HS-27A (cell line): ENCODE measurements around the gene ATOH7.
A peak's percentile ranks its signal among the peaks of the same experiment; 100 is the strongest.
"Not testable (repeated sequence)": the region's sequence is repeated elsewhere in the genome, so short reads cannot be mapped to it uniquely, and the experiment has no call there.

ENCODE experiments used
- DNase-seq: peaks from one replicate; pipeline ENCODE4 v3.0.0-alpha.2; 2012; ENCODE audit warnings: low read depth, missing footprints

ATOH7 gene

GRCh38 chr10:68235581-68235980 lies 3.7 kb upstream of the ATOH7 start:
- no peak for DNase-seq

DNA sequence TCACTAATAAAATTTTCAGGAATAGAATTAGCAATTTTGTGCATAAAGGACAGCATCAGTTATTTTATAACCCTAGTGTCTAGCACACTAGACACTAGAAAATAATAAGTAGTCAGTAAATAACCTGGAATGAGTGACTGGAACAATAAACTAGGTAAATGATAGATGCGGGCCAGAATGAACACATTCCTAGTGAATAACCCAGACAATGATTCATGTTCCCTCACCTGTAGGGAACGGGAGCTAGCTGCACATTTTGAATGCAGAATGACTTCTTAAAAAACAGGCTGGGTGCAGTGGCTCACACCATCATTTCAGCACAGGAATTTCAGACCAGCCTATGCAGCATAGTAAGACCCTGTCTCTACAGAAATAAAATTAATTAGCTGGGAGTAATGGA lies 3.2 kb upstream of the ATOH7 start:
- DNase-seq, result no peak

DNA sequence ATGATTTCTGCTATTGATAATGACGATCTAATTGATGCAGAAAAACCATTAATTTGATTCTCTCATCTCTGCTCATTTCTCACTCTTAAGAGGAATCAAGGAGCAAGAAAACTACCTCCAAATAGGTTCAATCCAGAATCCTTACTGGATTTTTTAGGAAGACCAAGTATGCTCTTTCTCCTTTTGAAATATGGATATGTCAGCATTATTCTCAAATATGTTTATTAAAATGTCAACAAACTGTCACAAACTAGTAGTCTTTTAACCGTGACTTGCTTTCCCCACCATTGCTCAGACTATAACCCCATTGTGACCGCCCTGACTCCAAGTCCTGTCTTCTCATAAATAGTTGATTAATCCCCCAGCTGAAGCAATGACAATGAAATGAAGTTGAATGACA lies 1.1 kb upstream of the ATOH7 start:
- DNase-seq, result no peak

DNA sequence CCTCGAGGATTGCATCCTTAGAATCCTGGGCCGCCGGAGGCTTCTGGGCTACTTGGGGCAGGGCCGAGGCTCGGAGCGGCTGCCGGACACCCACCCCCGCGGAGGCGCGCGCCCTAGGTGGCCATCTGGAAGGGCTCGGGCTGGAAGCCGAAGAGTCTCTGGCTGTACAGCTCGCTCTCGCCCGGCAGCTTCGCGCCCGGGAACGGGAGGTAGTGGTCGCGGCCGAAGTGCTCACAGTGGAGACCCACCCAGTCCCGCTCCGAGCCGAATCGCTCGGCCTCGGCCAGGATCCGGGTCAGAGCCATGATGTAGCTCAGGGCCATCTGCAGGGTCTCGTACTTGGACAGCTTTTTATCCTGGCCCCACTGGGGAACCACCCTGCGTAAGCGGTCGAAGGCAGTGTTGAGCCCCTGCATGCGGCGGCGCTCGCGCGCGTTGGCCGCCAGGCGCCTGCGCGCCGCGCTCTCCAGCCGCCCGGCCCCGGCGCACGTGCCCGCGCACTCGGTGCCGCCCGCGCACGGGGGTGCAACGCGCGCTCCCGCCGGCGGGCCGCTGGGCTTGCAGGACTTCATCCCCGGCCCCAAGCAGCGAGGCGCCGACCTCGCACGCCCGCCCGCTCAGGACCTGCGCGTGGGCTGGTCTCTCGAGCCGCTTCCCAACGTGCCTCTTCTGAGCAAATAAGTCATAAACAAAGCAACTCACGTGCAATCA lies 652 bp downstream of the ATOH7 start:
- peak; percentile 46 for DNase-seq

- no peak for DNase-seq
These were observed 1.6 kb downstream of the ATOH7 start for GRCh38 chr10:68230268-68230667.

DNA sequence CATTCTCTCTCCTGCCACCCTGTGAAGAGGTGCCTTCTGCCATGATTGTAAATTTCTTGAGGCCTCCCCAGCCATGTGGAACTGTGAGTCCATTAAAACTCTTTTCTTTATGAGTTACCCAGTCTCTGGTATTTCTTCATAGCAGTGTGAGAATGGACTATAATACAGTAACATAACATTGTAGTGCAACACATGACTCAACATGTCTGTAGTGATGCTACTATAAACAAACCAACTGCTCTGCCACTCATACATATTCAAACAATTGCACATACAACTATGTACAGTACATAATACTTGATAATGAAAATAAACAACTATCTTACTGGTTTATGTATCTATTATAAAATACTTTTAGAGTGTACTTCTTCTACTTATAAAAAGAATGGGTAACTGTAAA lies 7.1 kb downstream of the ATOH7 start:
- no peak for DNase-seq

- DNase-seq, result no peak
These were observed 8.3 kb downstream of the ATOH7 start for GRCh38 chr10:68223535-68224165.

DNA sequence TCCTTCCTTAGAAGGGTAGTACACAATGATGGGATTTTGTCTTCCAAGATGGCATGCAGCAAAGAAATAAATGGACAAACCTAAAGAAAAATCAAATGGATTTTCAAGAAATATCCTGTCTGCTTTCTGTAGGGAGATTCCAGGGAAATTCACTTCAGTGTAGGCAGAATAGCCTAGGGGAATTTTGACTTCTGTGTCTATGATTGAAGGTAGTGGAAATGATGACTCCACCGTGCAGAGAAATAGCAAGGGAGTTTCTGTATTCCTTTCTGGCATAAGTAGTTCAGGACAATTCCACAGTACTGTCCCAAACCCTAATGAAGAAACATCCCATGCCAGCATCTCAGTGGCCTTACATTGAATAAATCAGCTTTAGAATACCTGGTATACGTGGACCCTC lies 9.5 kb downstream of the ATOH7 start:
- DNase-seq, result no peak

DNA sequence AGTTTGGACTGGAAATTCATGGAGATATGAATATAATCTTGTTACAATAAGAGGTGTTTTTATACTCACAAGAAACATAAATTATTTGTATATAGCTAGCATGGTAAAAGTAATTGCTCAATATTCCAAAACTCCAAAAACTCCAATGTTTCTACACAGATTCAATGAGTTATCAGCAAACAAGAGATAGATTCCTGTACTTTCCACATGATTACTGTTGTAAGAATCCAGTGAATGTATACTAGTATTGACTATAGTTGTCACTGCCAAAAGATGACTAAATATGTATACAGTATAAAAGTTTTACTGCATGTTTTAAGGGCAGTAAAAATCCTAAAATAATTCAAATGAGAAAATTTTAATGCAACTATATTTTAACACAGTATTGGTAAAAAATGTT lies 10.7 kb downstream of the ATOH7 start:
- DNase-seq, result no peak

DNA sequence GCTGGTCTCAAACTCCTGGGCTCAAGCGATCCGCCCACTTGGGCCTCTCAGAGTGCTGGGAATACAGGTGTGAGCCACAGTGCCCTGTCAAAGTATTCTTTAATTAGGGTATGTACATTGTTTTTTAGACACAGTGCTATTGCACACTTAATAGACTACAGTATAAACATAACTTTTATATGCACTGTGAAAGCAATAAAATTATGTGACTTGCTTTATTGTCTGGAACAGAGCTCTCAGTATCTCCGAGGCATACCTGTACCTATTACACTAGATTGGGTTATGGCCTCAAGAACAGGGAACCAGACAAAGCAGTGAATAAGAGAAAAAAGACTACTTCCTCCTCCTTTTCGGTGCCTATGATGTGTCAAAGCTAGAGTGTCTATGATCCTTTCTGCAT lies 13.1 kb downstream of the ATOH7 start:
- DNase-seq, result no peak

- DNase-seq, result no peak
These were observed 19.1 kb downstream of the ATOH7 start for GRCh38 chr10:68212721-68213352.

- DNase-seq, result no peak
These were observed 20.2 kb downstream of the ATOH7 start for GRCh38 chr10:68211669-68212068.

- peak; percentile 9 for DNase-seq
These were observed 23.4 kb downstream of the ATOH7 start for GRCh38 chr10:68208424-68209042.

DNA sequence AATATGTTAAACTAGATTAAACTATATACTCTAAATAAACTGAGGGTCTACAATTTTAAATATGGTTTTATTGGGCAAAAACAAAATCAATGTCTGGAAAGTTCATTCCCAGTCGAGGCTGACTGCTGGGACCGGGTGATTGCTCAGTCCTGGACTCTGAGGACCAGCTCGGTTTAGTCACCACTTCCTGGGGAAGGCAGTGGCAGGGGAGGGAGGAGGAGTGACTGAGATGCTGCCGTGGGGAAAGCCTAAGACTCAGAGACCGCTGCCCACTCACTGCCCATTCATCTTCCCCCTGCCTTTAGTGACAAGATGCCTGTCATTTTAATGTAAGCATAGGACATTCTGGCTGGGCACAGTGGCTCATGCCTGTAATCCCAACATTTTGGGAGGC lies 29.0 kb downstream of the ATOH7 start:
- no peak for DNase-seq

DNA sequence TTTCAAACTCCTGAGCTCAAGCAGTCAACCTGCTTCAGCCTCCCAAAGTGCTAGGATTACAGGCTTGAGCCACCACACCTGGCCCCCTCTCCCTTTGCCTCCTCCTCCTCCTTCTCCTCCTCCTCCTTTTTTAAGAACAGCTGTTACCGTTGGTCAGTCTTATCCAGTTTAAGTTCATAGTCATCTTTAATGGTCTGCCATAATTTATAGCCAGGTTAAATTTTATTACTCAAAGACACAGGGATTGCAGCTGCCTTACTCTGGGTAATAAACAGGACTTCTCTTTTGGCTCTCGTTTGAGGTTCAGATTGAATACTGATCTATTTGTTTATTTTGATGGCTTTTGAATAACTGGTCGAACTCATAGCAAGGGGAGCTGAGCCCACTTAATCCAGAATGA lies 35.2 kb downstream of the ATOH7 start:
- no peak for DNase-seq

GRCh38 chr10:68195776-68196175 lies 36.1 kb downstream of the ATOH7 start:
- not testable (repeated sequence) for DNase-seq

GRCh38 chr10:68194290-68194689 lies 37.6 kb downstream of the ATOH7 start:
- no peak for DNase-seq

- DNase-seq, result no peak
These were observed 39.8 kb downstream of the ATOH7 start for GRCh38 chr10:68192113-68192512.

- no peak for DNase-seq
These were observed 43.1 kb downstream of the ATOH7 start for GRCh38 chr10:68188835-68189234.

DNA sequence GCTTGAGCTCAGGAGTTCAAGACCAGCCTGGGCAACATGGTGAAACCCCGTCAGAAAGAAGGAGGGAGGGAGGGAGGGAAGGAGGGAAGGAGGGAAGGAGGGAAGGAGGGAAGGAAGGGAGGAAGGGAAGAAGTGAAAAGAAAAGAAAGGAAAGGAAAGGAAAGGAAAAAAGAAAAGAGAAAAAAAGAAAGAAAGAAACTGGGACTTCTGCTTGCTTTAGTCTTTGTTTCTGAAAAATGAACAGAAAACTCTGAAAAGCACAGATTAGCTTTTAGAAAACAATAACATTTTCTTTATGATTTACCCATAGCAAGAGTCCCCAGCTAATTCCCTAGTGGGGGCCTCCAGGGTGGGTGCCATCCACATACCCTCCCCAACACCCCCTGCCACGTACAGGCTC lies 46.8 kb downstream of the ATOH7 start:
- DNase-seq, result no peak

DNA sequence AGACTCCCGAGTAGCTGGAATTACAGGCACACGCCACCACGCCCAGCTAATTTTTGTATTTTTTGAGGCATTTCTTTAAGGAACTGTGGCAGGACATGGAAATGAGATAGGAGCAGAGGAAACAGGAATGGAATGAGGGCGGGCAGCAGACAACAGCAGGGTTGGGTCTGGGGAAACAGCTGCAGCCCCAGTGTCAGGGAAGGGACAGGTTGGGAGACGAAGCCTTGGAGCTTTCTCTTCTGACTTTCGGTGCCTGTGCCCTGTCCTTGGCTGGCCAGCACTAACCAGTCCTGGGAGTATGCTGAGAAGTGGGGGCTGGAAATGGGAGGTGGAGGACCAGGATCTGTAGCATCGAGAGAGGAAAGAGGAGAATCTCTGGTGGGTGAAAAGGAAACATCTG lies 47.4 kb downstream of the ATOH7 start:
- no peak for DNase-seq
